ENCODE results near the gene ANKRD55.

GRCh38 chr5:56253924-56254323, 20.8 kb upstream of the ANKRD55 start:
- TF ChIP-seq CTCF (conservative IDR thresholded peaks at IDR 0.05 in 1 of 2, IDR thresholded peaks at IDR 0.05 in 1 of 2; ENCODE audit: low read depth in 1 of 2, low read length in 2 of 2): no peak
- TF ChIP-seq EZH2 (IDR thresholded peaks at IDR 0.05; ENCODE audit: low read length, missing control alignments): no peak

All from fibroblast of lung (primary cell).